SIG-M5 treated with dmso at 0.1 percent for 504 hours (cell line): ENCODE measurements around the gene SORCS2.

ENCODE experiments used
- DNase-seq: peaks from one replicate; lab custom pipeline; 2025; ENCODE audit not compliant: unreplicated experiment; lab: John Stamatoyannopoulos, UW

The SORCS2 gene

GRCh38 chr4:7192252-7193029 lies at the start of gene SORCS2:
Gene SORCS2, plus strand, starts transcription at chr4:7192538.
- DNase-seq, result peak; percentile 40

DNA sequence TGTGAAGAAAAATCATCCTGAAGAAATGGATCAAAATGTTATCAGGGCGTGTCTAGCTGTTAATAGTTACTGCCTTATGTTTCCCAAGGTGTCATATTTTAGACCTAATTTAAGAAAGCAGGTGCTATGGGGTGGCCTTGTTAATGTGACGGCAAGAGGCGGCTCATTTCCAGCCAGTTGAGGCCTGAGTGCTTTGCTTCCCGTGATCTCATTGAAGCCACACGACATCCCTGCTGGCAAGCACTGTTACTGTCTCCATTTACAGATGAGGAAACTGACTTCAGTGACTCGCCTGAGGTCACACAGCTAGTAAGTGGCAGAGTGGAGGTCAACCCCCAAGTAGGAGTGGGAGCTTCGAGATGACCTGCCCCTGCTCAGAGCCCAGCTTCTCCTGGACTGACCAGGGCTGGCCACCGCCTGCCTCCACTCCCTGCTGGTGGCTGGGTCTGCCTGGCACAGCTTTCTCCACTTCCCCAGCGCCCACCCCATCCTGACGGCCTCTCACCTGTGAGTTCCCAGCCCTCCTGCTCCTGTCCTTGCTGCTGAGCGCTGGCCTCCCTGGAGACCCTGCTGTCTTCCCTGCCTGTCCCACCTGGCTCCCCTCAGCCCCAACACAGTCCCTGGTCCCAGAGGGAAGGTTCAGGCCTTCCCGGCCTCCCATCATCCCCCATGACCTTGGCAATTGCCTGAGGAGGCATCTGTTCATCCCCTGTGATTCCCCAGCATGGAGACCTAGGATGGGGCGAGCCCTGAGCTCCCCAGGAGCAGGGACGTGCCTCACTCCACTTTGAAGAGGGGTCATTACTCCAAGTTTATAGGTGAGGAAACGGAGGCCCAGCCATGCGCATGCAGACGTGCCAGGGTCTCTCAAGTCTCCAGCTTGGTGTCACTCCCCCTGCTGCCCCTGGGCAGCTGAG lies 47.7 kb upstream of the SORCS2 start:
- DNase-seq, result no peak

GRCh38 chr4:7145291-7145934 lies 46.9 kb upstream of the SORCS2 start:
- no peak for DNase-seq

GRCh38 chr4:7146059-7146785 lies 46.1 kb upstream of the SORCS2 start:
- DNase-seq, result no peak

DNA sequence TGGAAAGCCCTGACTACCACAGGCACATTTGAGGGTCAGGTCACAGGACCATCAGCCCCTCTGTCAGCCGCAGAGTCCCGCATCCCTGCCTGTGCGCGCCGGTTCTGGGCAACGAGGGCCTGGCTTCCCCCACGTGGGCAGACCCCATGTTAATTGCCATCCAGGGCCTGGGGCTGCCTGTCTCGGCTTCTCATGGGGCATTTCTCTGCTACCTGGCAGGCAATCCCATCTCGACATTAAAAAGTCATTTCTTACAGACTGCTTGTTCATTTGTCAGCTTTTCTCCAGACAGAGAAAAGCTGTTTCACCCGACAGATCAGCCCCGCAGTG lies 45.6 kb upstream of the SORCS2 start:
- no peak for DNase-seq

DNA sequence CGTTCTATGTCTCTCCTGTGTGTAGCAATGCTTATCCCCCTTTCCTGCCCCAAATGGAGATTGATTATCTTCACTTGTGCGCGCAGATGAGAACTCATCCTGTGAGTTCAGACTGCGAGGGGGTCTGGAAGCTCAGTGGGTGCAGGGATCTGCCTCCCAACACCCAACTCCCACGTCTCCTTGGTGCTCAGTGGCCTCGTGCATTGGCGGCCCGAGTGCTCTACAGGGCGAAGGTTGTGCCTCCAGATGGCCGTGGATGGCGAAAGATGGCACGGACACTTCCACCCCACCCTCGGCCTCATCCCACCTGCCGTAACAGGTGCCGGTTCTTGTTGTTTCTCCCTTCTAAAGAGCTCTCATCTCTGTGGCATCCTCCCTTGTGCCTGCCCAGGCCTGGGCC lies 45.1 kb upstream of the SORCS2 start:
- DNase-seq, result no peak

- no peak for DNase-seq
Observed at GRCh38 chr4:7147661-7148310, 44.6 kb upstream of the SORCS2 start.

- no peak for DNase-seq
Observed at GRCh38 chr4:7148337-7148736, 44.0 kb upstream of the SORCS2 start.

DNA sequence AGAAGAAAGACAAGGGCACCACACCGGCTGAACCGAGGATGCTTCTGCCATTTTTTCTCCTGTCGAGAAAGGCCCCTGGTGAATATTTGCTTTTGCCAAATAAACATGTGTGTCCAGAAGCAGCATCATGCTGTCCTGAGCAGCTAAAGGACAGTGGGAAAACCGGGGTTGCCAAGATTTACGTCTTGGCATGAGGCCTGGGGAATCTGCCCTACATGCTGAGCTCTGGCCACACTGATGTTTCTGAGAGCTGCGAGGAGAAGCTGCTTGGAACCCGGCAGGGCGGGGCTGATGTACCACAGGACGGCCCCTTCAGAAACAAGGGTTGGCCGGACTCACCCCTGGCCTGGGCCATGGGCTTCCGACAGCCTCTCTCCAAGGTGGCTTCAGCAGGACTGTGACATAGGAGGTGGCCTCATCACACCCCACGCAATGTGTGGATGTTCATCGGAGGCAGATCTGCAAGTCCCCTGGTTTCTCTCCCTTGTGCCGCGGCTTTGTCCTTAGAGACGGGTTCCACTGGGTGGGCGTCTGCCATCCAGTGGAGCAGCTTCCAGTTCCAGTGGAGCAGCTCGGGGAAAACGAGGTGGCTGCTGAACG lies 42.2 kb upstream of the SORCS2 start:
- DNase-seq, result no peak

DNA sequence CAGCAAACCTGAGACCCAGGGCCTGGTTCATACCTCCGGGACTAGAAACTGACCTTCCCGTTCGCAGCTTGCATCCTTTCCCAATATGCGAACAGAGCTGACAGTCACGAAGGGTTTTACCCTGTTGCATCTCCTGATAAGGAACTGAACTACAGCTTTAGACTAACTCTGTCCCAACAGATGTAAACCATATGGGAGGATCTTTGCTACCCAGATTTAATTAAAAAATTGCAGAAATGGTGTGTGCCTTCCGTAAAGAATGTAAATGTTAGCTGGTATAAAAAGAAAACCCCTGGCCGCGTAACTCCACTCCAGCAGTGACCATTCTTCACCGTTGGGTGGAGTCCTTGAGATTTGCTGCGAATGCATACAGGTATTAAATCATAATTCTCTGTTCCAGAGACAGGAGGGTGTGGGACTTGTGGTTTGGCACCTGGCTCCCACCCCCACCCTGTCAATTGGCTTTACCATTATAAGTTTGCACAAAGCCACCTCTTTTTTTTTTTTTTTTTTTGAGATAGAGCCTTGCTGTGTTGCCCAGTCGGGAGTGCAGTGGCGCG lies 40.6 kb upstream of the SORCS2 start:
- DNase-seq, result no peak

- DNase-seq, result no peak
Observed at GRCh38 chr4:7153711-7154110, 38.6 kb upstream of the SORCS2 start.

GRCh38 chr4:7154351-7154981 lies 37.9 kb upstream of the SORCS2 start:
- no peak for DNase-seq

DNA sequence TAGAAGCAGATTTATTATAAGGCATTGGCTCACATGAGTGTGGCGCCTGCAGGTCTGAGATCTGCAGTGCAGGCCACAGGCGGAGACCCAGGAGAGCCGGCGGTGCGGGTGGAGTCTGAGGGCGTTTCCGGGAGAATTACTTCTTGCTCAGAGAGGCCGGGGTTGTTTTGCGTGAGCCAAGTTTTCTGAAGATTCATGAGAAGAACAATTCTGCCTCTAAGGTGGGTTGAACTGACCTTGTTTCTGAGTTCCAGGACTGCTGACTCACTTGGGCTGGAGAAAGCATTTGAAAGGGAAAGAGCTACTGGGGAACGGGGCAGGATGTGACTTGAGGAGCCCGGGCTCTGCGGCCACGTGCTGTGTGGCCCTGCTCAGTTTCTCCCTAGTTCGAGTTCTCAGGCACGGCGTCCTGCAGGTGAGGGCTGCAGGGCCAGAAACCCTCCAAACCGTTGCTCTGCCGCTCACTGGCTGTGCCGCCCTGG lies 36.7 kb upstream of the SORCS2 start:
- no peak for DNase-seq

- DNase-seq, result no peak
Observed at GRCh38 chr4:7156328-7156727, 36.0 kb upstream of the SORCS2 start.

- DNase-seq, result no peak
Observed at GRCh38 chr4:7156761-7157488, 35.4 kb upstream of the SORCS2 start.

- no peak for DNase-seq
Observed at GRCh38 chr4:7157666-7158065, 34.7 kb upstream of the SORCS2 start.

DNA sequence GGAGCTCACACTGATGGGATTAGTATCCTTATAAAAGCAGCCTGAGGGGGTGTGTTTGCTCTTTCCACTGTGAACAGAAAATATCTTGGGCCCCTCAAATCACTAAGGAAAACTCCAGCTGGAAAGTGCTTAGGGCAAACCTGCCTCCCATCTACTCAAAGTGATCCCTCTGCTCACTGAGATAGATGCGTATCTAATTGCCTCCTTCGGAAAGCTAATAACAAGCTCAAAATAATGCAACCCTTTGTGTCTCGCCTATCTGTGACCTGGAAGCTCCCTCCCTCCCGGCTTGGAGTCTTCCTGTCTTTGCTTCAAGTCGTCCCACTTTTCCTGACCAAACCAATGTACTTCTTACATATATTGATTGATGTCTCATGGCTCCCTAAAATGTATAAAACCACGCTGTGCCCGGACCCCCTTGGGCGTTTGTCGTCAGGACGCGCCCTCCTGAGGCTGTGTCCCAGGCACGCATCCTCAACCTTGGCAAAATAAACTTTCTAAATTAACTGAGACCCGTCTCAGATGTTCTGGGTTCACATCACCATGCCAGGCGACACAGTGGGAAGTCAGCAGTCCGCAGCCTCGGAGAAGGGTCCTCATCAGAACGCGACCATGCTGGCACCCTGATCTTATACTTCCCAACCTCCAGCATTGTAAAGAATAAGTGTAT lies 34.1 kb upstream of the SORCS2 start:
- no peak for DNase-seq

DNA sequence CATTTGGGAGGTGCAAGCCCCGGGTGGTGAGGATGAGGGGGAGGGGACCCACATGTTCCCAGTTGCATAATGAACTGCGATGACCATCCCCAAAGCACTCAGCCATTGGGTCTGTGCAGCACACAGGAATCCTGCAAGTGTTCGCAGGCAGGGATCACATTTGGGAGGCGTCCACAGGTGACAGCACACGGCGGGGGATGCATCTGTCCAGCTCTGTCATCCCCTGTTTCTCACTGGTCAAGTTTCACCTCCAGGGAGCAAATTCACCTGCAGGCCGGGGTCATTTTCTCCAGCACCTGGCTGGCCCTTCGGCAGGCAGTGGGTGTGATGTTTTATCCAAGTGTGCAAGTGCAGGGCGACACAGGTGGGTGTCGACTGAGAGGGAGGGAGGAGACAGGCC lies 33.3 kb upstream of the SORCS2 start:
- DNase-seq, result no peak
